GM12891 (cell line): Measurements from ENCODE around the gene PPME1.

Experiments
- DNase-seq: peaks from one replicate; pipeline ENCODE4 v3.0.0; 2011; ENCODE audit warnings: low spot score; ENCODE audit not compliant: insufficient read length
- FAIRE-seq: peaks from 2 replicates; lab custom pipeline; 2011; peaks lifted over from hg19 to GRCh38; lab: Jason Lieb, UNC
- PAX5 ChIP-seq: IDR thresholded peaks from 2 replicates; pipeline ENCODE4 v1.6.1; 2011; ENCODE audit warnings: low read length, moderate library complexity, mild to moderate bottlenecking; ENCODE audit not compliant: insufficient read depth, severe bottlenecking
- POLR2A ChIP-seq: IDR thresholded peaks from 2 replicates; pipeline ENCODE4 v1.6.1; 2011; ENCODE audit warnings: low read depth, low read length, control low read depth
- POLR2AphosphoS5 ChIP-seq: IDR thresholded peaks from 2 replicates; pipeline ENCODE4 v1.6.1; 2011; ENCODE audit warnings: low read depth, low read length, control low read depth
- POU2F2 ChIP-seq: IDR thresholded peaks from 2 replicates; pipeline ENCODE4 v1.6.1; 2011; ENCODE audit warnings: low read depth, mild to moderate bottlenecking, control low read depth, low read length, moderate library complexity
- SPI1 ChIP-seq: IDR thresholded peaks from 2 replicates; pipeline ENCODE4 v1.6.1; 2011; ENCODE audit warnings: low read depth, low read length, control low read depth
- TAF1 ChIP-seq: IDR thresholded peaks from 2 replicates; pipeline ENCODE4 v1.6.1; 2011; ENCODE audit warnings: low read depth, low read length, control low read depth

Gene PPME1

GRCh38 chr11:74284466-74284865 is 113.4 kb downstream of the PPME1 start:
- TF ChIP-seq PAX5 (no peak), POLR2A (no peak), SPI1 (no peak), POU2F2 (no peak), TAF1 (no peak), POLR2AphosphoS5 (no peak)
- DNase-seq (no peak), FAIRE-seq (no peak)

- FAIRE-seq, result no peak
- no peak for DNase-seq
- TF ChIP-seq POLR2AphosphoS5 (no peak), PAX5 (no peak), POLR2A (no peak), POU2F2 (no peak), TAF1 (no peak), SPI1 (no peak)
Observed at GRCh38 chr11:74288161-74288560, 117.1 kb downstream of the PPME1 start.

- DNase-seq, result no peak
- FAIRE-seq, result no peak
- TF ChIP-seq SPI1 (no peak), TAF1 (no peak)
Observed at GRCh38 chr11:74288911-74289310, 117.8 kb downstream of the PPME1 start.

GRCh38 chr11:74297484-74297883 is 126.4 kb downstream of the PPME1 start:
- FAIRE-seq, result no peak
- TF ChIP-seq POU2F2 (no peak), PAX5 (no peak), POLR2AphosphoS5 (no peak), SPI1 (no peak), POLR2A (no peak), TAF1 (no peak)
- no peak for DNase-seq

- no peak for TF ChIP-seq SPI1
- TF ChIP-seq POU2F2, result no peak
- no peak for TF ChIP-seq TAF1
- TF ChIP-seq PAX5, result no peak
- no peak for TF ChIP-seq POLR2A
- TF ChIP-seq POLR2AphosphoS5, result no peak
- no peak for FAIRE-seq
- DNase-seq, result no peak
Observed at GRCh38 chr11:74299015-74299414, 127.9 kb downstream of the PPME1 start.
